Astrocyte of the cerebellum (primary cell): ENCODE data around the gene NCAPG.

Experiments used
- DNase-seq: peaks from one replicate; pipeline ENCODE4 v3.0.0-alpha.2; 2011; ENCODE audit warnings: low read depth
- H3K4me3 ChIP-seq: 2 replicates; pipeline ENCODE4 v1.5.1; 2011; ENCODE audit warnings: mild to moderate bottlenecking, low read depth, low read length, moderate library complexity
- in situ Hi-C: cut with HindIII; loops from 2 replicates; pipeline ENCODE4 v1.10.0; 2017; ENCODE audit warnings: low sequenced_read_pairs
- TF ChIP-seq, protein P1 (sequence below): IDR thresholded peaks from 2 replicates; pipeline ENCODE4 v1.5.1; 2012; ENCODE audit warnings: low read length, low read depth, moderate library complexity, mild to moderate bottlenecking; ENCODE audit errors: missing control alignments

The NCAPG gene

DNA sequence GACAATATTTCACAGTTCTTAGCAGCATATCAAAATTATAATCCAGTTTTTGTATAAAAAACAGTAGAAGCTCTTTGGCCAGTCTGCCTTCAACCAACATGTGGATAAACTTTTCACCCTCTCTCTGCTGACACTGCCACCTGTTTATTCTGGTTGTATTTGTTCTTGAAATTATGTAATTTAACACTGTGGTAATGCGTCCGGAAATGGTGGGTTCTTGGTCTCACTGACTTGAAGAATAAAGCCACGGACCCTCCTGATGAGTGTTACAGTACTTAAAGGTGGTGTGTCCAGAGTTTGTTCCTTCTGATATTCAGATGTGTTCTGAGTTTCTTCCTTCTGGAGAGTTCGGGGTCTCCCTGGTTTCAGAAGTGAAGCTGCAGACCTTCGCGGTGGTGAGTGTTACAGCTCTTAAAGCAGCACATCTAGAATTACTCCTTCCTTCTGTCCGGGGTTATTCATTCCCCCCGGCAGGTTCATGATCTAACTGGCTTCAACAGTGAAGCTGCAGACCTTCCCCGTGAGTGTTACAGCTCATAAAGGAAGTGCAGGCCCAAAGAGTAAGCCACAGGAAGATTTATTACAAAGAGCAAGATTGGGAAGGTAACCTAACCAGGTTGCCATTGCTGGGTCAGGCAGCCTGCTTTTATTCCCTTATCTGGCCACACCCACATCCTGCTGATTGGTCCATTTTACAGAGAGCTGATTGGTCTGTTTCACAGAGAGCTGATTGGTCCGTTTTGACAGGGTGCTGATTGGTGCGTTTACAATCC is 45.1 kb upstream of the NCAPG start:
- no peak for DNase-seq
- in situ Hi-C loops: no loop called here
- TF ChIP-seq, protein P1, sequence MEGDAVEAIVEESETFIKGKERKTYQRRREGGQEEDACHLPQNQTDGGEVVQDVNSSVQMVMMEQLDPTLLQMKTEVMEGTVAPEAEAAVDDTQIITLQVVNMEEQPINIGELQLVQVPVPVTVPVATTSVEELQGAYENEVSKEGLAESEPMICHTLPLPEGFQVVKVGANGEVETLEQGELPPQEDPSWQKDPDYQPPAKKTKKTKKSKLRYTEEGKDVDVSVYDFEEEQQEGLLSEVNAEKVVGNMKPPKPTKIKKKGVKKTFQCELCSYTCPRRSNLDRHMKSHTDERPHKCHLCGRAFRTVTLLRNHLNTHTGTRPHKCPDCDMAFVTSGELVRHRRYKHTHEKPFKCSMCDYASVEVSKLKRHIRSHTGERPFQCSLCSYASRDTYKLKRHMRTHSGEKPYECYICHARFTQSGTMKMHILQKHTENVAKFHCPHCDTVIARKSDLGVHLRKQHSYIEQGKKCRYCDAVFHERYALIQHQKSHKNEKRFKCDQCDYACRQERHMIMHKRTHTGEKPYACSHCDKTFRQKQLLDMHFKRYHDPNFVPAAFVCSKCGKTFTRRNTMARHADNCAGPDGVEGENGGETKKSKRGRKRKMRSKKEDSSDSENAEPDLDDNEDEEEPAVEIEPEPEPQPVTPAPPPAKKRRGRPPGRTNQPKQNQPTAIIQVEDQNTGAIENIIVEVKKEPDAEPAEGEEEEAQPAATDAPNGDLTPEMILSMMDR: no peak
- no peak overlapping the region for H3K4me3 ChIP-seq

DNA sequence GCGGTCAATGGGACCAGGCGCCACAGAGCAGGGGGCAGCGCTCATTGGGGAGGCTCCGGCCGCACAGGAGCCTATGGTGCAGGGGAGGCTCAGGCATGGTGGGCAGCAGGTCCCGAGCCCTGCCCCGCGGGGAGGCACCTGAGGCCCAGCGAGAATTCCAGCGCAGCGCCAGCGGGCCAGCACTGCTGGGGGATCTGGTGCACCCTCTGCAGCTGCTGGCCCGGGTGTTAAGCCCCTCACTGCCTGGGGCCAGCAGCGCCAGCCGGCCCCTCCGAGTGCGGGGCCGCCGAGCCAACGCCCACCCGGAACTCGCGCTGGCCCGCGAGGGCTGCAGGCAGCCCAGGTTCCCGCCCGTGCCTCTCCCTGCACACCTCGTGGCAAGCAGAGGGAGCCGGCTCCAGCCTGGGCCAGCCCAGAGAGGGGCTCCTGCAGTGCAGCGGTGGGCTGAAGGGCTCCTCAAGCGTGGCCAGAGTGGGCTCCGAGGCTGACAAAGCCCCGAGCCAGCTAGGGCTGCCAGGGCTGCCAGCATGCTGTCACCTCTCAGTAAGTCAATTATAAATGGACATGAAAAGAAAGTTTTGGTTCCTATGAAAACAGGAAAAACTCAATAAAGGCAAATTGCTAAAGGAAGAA is 43.8 kb upstream of the NCAPG start:
- DNase-seq: no peak
- no peak overlapping the region for H3K4me3 ChIP-seq
- in situ Hi-C loops: no loop called here
- TF ChIP-seq, protein P1: no peak

DNA sequence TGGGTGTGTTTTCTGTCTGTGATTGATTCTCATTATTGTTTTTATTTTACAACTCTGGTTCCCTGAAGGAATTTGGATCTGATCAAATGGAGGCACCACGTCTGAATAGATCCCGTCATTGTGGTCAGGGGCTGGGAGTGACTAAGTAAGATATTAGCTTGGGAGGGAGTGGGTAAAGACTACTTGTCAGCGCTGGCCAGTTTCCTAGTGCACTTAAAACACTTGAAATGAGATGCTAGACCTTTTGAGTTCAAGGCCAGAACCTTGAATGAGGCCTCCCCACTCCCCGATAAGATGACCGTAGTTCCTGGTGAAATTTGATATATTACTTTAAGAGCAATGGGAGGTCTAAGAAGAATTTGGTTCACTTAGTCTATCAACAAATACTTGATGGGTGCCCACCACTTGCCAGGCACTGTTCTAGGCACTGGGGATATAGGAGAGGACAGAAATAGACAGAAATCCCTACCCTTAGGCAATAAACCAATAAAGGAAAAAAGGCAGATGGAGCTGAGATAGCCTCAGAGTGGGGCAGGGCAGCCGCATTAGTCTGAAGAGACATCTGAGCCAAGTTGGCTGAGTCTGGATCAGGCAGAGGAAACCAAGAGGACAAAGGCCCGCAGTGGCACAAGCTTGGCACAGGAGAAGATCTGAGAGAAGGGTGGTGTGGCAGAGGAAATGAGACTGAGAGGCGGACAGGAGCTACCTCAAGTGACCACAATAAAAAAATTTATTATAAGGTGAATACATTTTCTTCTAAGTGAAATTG is 41.2 kb upstream of the NCAPG start:
- in situ Hi-C loops: no loop called here
- no peak for DNase-seq
- TF ChIP-seq, protein P1: no peak
- H3K4me3 ChIP-seq: no peak overlapping the region

DNA sequence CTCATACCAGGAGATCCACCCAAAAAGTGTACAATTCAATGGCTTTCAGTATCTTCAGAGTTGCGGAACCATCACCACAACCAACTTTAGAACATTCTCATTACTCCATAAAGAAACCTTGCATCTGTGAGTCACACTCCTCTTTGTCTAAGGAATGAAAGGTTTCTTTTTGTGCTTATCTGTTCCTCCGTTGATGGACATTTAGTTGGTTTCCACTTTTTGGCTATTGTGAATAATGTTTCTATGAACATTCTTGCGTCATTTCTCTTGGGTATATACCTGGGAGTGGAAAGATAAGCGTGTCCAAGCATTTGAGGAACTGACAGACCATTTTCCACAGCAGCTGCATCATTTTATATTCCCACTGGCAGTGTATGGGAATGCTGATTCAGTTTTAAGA is 39.9 kb upstream of the NCAPG start:
- TF ChIP-seq, protein P1: no peak
- no peak for DNase-seq
- in situ Hi-C loops: no loop called here
- H3K4me3 ChIP-seq: no peak overlapping the region

DNA sequence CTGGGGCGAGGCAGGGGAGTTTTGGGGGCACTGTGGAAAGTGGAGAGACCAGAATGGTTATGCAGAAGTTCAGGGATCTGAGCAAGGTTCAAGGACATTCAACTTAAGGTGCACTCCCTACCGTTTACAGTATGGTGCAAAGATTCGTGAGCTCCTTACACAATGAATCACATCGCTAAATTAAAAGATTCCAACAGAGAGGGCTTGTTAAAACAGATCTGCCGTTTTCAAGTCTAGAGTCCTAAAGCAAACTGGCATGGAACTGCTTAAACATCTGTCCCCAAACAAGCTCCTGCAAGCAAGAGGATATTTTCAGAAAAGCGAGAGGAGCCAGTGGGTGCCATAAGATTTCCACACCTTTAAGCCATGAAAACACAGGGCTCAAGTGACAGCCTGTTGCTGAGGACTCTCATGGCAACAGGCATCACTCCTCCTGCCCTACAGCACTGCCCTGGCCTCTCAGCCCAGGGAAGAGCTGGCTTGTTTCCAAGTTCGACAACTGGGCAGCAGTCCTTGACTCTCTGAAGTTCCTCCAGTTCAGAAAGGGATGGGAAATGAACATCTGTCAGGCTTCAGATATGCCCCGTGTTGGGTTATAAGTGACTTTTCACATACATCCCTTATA is 39.4 kb upstream of the NCAPG start:
- DNase-seq: no peak
- in situ Hi-C loops: no loop called here
- no peak overlapping the region for H3K4me3 ChIP-seq
- TF ChIP-seq, protein P1: no peak

DNA sequence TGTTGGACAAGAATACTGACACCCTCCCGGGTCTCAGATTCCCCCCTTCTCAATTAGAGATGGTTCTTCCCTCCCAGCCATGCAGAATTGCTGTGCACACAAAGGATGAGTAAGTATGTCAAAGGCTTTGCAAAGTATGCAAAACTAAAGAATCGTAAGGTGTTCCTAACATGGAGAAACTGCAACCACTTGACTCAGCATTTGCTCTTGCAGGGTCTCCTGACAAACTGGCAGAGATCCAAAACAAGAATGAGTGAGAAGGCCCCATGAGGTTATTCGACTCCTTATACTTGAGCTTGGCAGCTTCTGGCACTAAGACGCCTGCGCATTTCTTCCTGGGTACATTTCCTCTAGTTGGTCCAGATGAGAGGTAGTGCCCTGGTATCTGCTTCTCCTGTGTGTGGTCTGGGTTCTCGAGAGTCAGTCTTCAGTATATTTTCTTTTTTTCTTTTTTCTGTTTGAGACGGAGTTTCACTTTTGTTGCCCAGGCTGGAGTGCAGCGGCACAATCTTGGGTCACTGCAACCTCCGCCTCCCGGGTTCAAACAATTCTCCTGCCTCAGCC is 37.6 kb upstream of the NCAPG start:
- TF ChIP-seq, protein P1: no peak
- no peak overlapping the region for H3K4me3 ChIP-seq
- in situ Hi-C loops: no loop called here
- DNase-seq: no peak
